IPS-NIHi11 (cell line): ENCODE data around the gene RSPRY1.

Experiments
- DNase-seq: peaks from one replicate; pipeline ENCODE4 v3.0.0; 2012; ENCODE audit warnings: mixed read lengths, low spot score

RSPRY1 gene

GRCh38 chr16:57185945-57186871, at the start of gene RSPRY1, which contains the start of gene PSME3IP1:
Gene RSPRY1 (plus strand): TSS chr16:57186329. CDS start chr16:57204659, 18,330 bp downstream.
Gene PSME3IP1 (minus strand): TSS chr16:57186039. CDS start chr16:57173854, 12,185 bp downstream.
- peak; percentile 100 for DNase-seq

DNA sequence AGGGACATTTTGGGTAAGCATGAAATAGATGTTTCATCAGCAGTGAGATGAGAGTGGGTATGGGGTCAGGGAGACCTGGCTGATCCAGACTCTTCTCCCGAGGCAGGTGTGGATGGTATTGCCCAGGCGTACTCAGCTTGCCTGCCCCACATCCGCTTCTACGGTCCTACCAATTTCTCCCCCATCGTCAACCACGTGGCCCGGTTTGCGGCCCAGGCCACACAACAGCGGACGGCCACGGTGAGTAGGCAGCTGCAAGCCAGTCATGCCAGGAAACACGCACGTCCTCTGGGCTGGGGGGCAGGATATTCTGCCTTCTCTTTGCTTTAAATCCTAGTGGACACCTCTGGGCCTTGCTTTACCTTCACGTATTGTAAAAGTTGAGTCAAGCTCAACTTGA, 49.1 kb upstream of the RSPRY1 start:
- DNase-seq, result no peak

DNA sequence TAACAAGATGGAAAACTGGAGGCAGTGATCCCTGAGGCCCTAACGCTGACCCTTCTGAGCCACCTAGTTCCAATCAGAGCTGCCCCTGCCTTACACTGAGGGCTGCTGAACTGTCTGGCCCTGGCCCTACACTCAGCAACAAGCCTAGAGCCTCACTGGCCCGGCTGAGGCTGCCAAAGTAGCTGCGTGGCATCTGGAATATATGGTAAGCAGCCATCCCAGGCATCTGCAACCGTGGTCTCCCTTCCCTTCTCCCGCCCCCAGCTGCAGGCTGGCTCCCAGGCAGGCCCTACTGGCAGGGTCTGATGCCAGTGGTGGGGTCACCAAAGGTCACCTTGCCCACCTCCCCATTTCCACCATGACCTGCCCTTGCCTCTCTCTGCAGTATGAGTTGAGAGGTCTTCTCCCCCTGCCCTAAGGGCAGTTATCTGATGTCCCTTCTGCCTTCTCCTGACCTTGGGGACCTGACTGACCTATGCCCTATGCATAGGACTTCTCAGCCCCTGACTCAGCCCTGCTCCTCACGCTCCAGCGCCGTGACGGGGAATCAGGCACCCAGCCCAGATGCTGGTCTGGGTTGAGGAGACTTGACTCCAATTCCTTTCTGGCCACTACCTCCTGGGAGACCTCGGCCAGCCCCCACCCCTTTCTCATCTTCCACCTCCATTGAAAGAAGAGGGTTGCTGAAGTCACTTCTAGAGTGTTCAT, 48.4 kb upstream of the RSPRY1 start:
- no peak for DNase-seq

- no peak for DNase-seq
Measured at GRCh38 chr16:57138281-57138935, 47.7 kb upstream of the RSPRY1 start.

DNA sequence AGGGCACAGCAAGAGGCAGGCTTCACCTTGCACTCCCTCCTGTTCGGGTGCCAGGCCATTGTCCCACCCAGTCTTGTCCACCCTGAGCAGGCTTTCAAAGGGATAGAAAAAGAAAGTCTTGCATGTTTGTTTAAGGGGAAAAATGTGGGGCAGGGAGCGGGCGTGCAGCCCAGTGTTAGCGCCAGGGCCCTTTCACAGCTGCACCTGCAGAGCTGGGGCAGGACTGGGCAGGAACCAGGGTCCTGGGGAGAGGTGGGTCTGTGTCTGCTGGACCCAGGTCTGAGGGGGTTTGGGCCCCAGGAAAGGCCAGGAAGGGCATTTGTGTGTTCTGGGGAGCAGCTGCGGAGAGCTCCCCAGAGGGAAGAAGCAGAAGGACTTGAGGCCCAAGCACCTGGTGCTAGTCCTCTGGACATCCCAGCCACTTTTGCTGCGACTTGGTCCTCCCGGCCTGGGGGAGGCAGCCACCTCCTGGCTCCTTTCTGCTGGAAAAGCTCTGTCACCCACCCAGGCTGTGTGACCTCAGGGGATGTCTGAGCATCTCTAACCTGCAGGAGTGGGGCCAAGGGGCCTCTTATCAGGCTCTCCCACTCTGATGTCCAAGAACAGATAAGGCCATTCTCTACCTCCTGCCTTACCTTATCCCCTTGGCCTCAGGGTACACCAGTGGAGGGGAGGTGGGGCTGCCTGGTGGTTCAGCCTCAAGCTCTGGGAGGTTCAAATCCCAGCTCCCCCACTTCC, 45.0 kb upstream of the RSPRY1 start:
- DNase-seq, result no peak

DNA sequence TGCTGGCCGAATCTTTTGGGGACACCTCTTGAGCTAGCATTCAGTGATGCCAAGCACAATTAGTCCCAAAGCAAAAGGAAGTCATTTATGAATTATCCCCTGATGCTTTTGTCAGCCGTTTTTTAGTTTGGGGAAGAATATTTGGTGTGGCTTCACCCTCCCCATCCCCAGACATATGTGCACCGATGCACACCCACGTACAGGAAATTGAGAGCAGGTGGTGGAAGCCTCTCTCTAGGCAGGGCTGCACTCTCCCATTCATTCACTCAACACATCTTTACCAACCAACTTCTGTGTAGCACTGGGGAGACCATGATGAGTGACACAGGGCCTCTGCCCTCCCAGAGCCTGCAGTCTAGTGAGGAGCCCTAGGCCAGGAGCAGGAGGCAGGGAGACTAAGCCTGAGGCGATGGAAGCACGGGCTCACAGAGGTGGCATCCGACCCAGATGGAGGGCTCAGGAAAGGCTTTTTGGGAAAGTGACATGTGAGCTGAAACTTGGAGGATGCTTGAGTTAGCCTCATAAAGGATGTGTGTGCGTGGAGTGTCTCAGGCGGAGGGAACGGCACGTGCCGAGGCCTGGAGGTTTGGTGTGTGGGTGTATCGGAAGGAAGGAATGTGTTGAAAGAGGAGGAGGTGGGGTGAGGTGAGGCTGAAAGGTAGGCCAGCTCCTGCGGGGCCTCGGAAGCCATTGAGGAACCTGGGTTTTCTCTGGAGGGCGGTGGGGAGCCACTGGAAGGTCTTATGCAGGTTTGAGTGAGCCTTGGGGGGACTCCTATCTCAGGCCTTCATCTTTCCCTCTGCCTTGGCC, 44.1 kb upstream of the RSPRY1 start:
- DNase-seq, result no peak

GRCh38 chr16:57143149-57143921, 42.8 kb upstream of the RSPRY1 start:
- DNase-seq, result no peak

GRCh38 chr16:57144027-57144426, 42.1 kb upstream of the RSPRY1 start:
- no peak for DNase-seq

GRCh38 chr16:57145046-57146021, 40.8 kb upstream of the RSPRY1 start:
- no peak for DNase-seq

- no peak for DNase-seq
Measured at GRCh38 chr16:57146040-57146647, 40.0 kb upstream of the RSPRY1 start.

- DNase-seq, result peak; percentile 76
Measured at GRCh38 chr16:57146735-57147134, 39.4 kb upstream of the RSPRY1 start.

DNA sequence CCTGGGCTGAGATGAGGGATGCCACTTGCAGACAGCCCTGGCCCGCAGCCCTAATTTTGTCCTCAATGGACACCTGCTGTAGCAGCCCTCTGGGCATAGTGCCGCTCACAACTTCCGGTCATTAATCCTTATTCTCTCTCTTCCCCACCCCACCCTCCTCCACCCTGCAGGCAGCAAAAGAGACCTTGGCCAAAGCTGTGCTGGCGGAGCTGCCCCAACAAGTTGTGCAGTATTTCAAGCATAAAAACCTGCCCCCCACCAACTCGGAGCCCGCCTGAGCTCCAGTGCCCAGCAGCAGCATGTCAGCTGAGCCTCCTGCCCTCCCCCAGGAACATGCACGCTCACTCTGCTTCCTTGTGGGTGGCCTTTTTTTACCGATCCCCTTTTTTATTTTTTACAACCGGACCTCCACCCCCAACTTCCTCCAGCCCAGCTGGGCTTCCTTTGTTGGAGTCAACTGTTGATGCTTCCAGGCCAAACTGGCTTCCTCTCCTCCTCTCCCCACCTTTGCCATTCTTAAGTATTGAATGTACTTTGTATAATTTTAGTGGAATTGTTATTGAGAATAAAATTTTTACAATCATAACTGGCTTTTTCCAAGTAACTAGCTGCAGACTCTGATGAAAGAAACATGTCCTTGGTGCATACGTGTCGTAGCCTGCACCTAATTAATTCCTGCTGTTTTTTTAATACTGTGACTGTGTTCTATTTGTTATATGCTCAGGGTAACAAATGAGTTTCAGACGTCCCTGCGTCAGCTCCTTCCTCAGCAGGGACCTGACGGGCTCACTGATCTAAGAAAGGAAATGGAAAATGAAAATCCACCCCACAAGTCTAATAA, 38.5 kb upstream of the RSPRY1 start:
- peak; percentile 62 for DNase-seq

DNA sequence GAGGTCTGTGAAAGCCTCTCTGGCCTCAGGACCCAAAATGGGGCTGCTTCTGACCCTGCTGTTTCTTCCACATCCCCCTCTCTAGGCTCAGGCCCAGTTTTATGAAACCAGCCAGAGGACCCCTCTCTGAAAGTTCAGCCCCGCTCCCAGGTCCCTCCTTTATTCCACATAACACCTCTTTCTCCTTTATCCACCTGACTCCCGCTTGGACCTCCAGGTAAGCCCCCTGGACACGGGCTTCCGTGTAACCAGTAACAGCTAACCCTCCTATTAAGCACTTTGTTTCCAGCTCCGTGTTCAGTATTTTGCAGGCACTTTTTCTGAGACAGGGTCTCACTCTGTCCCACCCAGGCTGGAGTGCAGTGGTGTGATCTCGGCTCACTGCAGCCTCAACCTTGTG, 37.6 kb upstream of the RSPRY1 start:
- DNase-seq, result no peak

- DNase-seq, result no peak
Measured at GRCh38 chr16:57149391-57149790, 36.7 kb upstream of the RSPRY1 start.

DNA sequence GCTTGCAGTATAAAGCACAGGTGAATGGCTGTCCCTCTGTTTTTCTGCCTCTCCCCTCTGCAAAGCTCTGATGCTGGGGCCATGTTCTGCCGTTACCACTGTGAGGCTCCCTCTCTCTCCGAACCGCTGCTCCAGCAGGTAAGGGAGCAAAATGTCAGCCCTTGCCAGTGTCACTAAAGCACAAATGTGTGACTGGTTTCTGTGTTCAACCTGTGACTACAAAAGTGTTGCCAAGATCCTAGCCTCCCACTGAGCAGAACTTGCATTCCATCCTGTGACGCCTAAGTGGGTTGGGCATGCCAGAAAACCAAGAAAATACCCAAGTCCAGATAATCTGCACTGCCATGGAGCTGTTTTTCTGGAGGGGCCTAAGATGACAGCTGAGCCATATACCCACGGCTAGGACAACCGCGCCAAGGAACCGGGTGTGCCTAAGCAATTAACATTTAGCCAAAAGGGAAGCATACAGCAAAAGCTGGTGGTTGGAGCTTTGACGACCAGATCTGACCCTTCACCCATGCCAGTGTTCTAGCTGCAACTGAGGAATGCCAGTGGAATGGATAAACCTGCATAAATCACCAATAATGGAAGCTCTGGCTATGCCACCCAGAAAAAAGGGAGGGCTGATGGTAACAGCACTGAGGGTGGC, 35.3 kb upstream of the RSPRY1 start:
- DNase-seq, result no peak

DNA sequence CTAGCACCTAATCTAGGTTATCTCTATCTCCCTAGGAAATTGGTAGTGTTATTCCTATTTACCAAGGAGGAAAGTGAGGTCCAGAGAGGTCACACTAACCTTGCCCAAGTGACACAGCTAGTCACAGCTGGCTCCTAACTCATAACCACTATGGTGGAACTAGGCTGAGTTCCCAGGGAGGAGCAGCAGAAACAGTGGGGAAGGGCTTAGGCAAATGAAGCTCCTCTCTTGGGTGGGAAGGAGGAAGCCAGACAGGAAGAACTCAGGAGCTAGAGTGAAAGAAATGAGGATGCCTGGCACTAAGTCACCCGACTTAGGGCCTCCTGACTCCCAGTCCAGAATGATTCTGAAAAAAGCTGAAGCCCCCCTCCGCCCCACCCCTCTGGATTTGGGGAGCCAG, 34.8 kb upstream of the RSPRY1 start:
- no peak for DNase-seq
